Measurements from ENCODE around the gene OR13J1.

Gene OR13J1

GRCh38 chr9:35834260-35835215, 35.7 kb downstream of the OR13J1 start:
- DNase-seq (ENCODE audit: low read depth, low spot score), result no peak

DNA sequence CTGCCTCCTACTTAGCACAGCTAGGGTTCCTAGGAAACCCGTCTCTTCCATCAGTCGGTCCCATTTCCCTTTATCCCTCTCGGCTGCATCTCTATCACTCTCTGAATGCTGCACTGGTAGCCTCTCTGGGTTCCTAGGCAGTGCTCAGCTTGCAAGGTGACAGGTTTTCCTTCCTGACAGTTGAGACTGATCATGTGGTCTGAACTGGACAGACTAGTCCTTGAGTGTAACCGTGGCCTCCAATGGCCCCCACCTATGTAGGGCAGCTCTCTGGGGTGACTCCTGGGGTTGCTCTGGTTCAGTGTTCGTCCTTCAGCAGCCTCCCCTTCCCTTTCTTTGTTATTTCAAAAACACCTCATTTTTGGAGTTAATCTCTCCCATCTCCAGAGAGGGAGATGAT, 37.4 kb downstream of the OR13J1 start:
- no peak for DNase-seq (ENCODE audit: low read depth, low spot score)

DNA sequence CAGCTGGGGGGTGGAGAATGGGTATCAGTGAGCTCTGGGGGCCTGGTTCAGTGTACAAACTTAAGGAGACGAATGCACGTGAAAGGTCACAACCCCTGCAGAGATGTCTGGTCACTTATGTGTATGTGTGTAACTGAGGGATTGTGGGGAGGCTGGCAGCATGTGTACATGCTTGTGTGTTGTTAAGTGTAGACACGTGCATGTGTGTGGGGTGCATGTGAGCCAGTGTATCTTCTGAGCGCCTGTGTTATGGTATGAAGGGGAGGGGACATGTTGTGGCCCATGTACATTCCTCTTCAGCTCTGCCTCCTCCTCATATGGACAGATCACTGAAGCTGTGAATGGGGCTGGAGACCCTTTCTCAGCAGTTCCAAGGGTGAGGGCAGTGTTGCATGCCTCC, 39.2 kb downstream of the OR13J1 start:
- DNase-seq (ENCODE audit: low read depth, low spot score), result no peak

GRCh38 chr9:35829764-35830096, 40.5 kb downstream of the OR13J1 start:
- no peak for DNase-seq (ENCODE audit: low read depth, low spot score)

GRCh38 chr9:35829084-35829763, 41.0 kb downstream of the OR13J1 start, which contains the start of gene TMEM8B:
TMEM8B (plus strand) TSS chr9:35829228; CDS start chr9:35829448, 220 bp downstream.
- DNase-seq (ENCODE audit: low read depth, low spot score), result peak; percentile 88

DNA sequence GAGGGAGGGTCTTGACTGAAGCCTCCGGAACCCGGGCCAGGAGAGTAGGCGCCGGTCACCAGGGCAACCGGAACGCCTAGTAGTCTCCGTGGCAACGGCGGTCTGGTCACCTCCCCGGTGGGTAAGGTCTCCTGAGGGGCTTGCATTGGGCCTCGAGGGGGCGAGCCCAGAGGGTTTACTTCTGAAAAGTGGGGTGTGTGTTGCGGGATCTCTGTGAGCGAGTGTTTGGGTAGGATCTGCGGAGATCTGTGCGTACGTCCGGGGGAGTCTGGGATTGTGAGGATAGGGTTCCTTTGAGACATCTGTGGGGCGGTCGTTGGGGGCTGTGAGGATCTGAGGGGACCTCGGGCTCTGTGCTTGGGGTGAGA, 41.5 kb downstream of the OR13J1 start, which contains the start of gene FAM221B:
Gene FAM221B (minus strand): TSS at position 17 of the 368 bp plus-strand sequence. CDS start 2,571 bp downstream, outside the sequence.
- DNase-seq (ENCODE audit: low read depth, low spot score), result no peak

- DNase-seq (ENCODE audit: low read depth, low spot score), result no peak
Measured at GRCh38 chr9:35827486-35827885, 42.7 kb downstream of the OR13J1 start.

- DNase-seq (ENCODE audit: low read depth, low spot score), result no peak
Measured at GRCh38 chr9:35826071-35826701, 44.0 kb downstream of the OR13J1 start.

DNA sequence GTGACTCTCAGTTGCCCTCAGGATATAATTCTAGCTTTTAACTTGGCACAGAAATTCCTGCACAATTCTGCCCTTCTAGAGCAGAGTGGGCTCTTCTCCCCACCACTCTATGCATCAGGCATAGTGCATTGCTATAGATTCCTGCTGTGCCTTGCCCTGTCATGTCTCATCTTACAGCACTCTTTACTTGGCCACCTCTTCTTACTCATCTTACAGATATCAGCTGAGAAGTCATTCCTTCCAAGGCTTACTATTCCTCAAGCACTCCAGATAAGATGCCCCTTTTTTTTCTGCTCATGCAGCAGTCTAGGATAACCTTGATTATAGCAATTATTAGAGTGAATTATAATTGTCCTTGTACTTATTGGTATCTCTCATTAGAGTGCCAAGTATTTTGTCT, 47.3 kb downstream of the OR13J1 start:
- DNase-seq (ENCODE audit: low read depth, low spot score), result no peak

DNA sequence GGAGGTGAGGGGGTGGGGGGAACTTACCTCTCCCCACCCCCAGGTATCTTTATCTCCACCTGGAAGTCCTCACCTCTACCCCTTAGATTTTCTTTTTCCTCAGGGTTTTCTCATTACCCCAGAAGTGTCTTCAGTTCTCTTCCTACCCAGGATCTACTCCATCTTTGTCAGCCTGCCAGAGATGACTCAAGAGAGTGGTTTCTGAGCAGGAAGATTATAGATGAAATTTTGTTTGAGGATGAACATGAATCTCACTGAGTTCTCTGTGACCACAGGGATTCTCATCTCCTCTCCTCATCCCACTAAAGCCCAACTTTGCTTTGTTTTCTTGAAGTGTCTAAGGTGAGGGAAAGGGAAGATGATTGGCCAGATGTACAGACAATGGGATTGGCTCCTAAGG, 50.1 kb downstream of the OR13J1 start:
- no peak for DNase-seq (ENCODE audit: low read depth, low spot score)
